GM18873 (cell line): ENCODE results near the gene DGCR8.

ENCODE experiments used
- ATAC-seq: cut with Tn5 transposase; IDR thresholded peaks from one replicate; pipeline ENCODE4 v1.9.1; 2021; ENCODE audit warnings: mild to moderate bottlenecking, moderate library complexity, moderate number of reproducible peaks; ENCODE audit not compliant: unreplicated experiment, low FRiP score

DGCR8 gene

GRCh38 chr22:20135265-20135664 lies 55.2 kb downstream of the DGCR8 start:
- no peak for ATAC-seq

- no peak for ATAC-seq
Measured at GRCh38 chr22:20135806-20136602, 56.0 kb downstream of the DGCR8 start.

DNA sequence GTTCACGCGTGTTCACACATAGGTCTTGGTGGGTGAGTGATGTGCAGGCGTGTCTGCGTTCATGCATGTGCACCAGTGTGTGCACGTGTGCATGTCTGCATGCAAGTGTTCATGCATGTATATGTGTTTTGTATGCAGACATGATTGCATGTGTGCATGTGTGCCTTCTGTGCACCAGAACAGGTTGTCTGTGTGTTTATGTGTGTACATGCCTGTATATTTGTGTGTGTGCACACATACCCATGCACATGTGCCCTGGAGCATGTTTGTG lies 56.5 kb downstream of the DGCR8 start:
- no peak for ATAC-seq

- no peak for ATAC-seq
Measured at GRCh38 chr22:20137113-20137512, 57.1 kb downstream of the DGCR8 start.

GRCh38 chr22:20137671-20138416 lies 57.8 kb downstream of the DGCR8 start:
- ATAC-seq, result no peak

GRCh38 chr22:20138417-20138738 lies 58.3 kb downstream of the DGCR8 start:
- ATAC-seq, result no peak

- no peak for ATAC-seq
Measured at GRCh38 chr22:20138868-20139267, 58.8 kb downstream of the DGCR8 start.

GRCh38 chr22:20139391-20140106 lies 59.5 kb downstream of the DGCR8 start:
- no peak for ATAC-seq

DNA sequence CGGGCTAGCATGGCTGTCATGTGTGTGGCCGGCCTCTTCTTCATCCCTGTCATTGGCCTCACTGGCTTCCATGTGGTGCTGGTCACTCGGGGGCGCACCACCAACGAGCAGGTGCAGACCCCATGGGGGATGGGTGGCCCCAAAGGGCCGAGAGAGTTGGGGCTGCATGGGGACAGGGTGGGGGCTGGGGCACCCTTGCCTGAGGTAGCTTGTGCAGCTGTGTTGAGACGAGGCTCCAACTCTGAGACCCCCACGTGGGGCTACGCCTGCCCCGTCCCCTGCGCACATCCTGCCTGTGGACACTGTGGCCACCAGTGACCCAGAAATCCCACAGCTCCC lies 60.0 kb downstream of the DGCR8 start:
- ATAC-seq, result no peak

GRCh38 chr22:20140521-20140964 lies 60.5 kb downstream of the DGCR8 start:
- ATAC-seq, result no peak

- no peak for ATAC-seq
Measured at GRCh38 chr22:20141186-20142077, 61.4 kb downstream of the DGCR8 start.

GRCh38 chr22:20142711-20143621 lies 62.9 kb downstream of the DGCR8 start:
- ATAC-seq, result no peak

GRCh38 chr22:20143883-20144665 lies 64.0 kb downstream of the DGCR8 start:
- ATAC-seq, result no peak

GRCh38 chr22:20145206-20145831 lies 65.3 kb downstream of the DGCR8 start:
- ATAC-seq, result no peak

DNA sequence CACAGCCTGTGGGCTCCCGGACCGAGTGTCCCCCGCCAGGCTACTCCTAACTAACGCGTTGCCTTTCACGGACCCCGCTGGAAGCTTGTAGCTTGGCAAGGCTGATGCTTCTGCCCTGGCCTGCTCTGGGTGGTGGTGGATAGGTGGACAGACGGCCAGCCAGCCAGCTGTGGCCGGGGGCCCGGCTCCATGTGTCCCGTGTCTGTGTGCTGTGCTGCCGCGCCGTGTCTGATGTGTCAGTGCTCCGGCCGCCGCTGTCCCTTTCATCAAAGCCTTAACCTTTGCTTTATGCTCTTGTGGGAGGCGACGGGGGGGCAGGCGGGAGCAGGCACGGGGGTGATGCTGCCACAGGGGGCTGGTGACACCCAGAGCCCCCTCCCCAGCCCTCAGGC lies 65.8 kb downstream of the DGCR8 start:
- ATAC-seq, result no peak

DNA sequence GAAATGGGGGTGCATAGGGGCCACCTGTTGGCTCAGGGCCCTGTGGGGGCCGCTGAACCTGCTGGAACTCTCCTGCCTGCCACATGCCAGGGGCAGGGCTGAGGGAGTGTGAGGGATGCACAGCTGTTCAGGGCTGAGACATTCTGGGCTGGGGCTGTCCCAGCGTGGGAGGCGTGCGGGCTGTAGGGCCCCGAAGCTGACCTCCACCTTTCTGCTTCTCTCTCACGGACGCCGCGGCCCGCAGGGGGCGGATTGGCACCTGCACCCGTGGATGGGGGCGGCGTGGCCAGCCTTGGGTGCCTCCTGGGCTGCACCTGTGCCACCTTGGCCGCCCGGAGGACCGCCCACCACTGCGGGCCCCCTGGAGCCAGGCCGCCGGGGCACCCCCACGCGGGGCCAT lies 66.7 kb downstream of the DGCR8 start:
- no peak for ATAC-seq

DNA sequence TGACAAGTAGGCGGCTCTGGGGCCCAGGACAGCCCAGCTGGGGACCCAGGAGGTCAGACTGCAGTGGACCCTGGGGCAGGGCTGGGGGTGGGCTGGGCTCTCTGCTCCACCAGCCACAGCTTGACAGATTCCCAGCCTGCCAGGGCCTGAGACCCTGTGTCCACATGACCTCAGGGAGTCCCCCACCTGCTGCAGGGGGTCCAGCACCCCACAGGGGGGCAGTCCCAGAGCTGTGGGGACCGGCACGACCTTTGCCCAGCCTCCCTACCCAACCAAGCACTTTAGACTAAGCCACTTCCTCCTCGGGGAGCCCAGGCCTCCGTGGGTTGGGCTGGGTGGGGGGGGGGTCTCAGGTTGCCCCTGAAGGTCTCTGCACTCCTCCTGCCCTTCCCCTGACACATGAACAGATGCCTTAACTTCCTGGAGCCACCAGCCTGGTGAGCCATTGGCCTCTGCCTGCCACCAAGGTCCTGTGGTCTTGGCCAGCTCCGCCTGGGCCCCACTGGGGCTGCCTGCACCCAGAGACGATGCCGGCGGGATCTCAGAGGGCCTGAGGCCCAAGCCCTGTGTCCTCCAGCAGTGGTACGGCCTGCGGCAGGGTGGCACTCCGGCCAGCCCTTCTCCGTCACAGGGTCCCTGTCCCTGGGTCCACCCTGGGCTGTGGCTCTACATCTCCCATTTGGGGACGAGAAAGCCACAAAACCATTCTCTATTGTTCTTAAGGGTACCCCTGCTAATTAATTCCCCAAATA lies 67.4 kb downstream of the DGCR8 start:
- no peak for ATAC-seq

GRCh38 chr22:20148414-20148813 lies 68.4 kb downstream of the DGCR8 start:
- no peak for ATAC-seq
